A172 (cell line): Measurements from ENCODE around the gene DCANP1. TPM values are rescaled to one million over a fixed set of nuclear protein-coding genes. Genes with fewer than 3 reads are reported as not detected.
"Not testable (repeated sequence)": the region's sequence is repeated elsewhere in the genome, so short reads cannot be mapped to it uniquely, and the experiment has no call there.

Experiments
- DNase-seq: peaks from one replicate; pipeline ENCODE4 v3.0.0-alpha.2; 2015; ENCODE audit warnings: low spot score
- total RNA-seq: library from RNA; depleted of rRNA; stranded (reverse); fragments of >200 nt; shearing (Covaris generic); gene quantifications from 2 replicates; pipeline ENCODE4 v1.2.3, GENCODE V29; 2014; rRNA removed

Gene DCANP1
- total RNA-seq, result not detected in 2 replicates

DNA sequence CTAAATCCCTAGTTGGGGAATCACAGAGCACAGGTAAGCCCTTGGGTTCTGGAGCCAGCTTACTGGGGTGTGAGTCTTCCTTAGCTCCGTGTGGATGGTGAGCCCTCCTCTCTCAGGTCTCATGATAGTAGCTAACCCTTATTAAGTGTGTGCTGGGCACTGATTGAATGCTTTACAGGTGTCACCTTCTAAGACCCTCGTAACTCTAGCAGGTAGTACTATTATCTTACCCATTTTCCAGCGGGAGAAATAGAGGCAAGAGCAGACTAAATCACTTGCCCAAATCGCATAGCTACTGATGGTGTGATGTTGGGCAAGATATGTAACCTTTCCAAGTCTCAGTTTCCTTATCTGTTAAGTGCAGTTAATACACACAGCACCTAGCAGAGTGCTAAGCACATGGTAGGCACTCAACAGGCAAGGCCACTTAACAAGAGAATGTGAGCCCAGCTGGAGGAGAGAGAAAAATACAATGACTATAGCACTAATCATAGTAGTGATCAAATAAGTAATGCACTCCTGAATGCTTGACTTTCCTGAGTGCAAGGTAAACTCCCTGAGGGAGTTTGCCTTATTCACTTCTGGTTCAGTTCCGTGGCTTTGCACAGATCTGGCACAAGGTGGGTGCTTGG lies at the start of gene DCANP1:
TSS of gene DCANP1 (minus strand) at position 51 of the 632 bp plus-strand sequence. CDS start 240 bp downstream, outside the sequence.
- no peak for DNase-seq

- DNase-seq, result not testable (repeated sequence)
These were observed 48.4 kb upstream of the DCANP1 start for GRCh38 chr5:135495531-135495930.

DNA sequence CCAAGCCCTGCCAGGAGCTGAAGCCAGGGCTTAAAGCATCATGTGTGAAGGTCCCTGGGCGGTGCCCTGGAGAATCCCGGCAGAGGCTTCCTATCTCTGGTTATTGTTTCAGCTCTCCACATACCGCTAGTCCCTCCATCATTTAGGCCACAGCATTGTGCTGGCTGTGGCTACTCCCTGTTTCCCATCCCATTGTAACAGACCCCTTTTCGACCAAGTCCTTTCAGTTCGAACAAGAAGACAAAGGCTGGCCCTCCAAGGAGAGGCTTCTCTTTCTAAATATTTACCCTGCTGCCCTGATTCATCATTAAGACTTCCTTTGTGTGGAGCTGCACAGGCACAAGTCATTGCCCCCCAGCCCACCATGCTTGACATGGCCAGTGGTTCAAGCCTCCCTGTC lies 47.0 kb upstream of the DCANP1 start:
- no peak for DNase-seq

GRCh38 chr5:135493406-135494180 lies 46.4 kb upstream of the DCANP1 start:
- peak; percentile 85 for DNase-seq

DNA sequence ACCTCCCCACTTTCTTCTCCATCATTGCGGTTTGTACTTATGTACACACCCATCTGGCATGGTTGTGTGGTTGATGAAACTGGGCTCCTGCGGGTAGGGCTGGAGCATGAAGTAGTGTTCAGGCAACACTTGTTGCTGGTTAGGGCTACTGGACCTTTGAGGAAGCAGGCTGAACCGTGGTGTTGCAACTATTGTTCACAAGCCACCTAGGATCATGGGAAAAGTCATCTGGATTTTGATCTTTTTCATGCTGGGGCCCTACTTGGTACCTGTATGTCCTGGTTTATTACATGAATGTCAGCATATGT lies 45.1 kb upstream of the DCANP1 start:
- DNase-seq, result no peak

DNA sequence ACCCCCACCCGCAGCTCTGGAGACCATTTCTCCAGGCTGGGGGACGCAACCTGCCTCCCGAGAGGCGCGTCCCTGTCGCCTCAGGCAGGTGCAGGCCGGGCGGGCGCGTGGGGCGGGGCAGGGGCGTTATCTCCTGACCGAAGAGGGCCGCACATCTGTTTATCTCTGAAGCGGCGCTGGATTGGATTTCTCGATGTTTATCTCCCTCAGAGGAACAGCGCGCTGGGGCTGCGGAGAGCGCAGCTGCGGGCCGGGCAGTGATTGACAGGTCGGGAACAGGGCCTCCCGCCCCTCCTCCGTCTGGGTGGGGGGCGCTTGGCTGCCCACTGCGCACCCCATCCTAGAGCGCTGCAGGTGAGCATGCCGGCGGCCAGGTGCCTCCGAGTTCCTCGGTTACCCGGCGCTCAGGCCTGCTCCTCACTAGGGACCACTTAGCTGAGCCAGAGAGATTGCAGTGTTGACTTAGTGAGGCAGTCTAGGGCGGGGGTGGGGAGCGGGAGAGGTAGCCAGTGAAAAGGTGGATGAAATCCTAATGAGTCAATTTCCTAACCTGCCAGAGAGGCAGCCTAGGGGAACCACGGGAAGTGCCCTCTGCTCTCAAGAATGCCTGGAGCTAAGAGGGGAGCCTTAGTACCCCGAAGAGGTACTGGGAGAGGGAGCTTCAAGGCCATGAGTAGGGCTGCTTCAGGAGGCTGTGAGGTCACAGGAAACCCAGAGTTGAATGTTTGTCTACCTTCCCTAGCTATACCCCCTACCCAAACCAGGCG lies 44.6 kb upstream of the DCANP1 start:
- DNase-seq, result peak; percentile 15

- no peak for DNase-seq
These were observed 43.9 kb upstream of the DCANP1 start for GRCh38 chr5:135491038-135491551.

DNA sequence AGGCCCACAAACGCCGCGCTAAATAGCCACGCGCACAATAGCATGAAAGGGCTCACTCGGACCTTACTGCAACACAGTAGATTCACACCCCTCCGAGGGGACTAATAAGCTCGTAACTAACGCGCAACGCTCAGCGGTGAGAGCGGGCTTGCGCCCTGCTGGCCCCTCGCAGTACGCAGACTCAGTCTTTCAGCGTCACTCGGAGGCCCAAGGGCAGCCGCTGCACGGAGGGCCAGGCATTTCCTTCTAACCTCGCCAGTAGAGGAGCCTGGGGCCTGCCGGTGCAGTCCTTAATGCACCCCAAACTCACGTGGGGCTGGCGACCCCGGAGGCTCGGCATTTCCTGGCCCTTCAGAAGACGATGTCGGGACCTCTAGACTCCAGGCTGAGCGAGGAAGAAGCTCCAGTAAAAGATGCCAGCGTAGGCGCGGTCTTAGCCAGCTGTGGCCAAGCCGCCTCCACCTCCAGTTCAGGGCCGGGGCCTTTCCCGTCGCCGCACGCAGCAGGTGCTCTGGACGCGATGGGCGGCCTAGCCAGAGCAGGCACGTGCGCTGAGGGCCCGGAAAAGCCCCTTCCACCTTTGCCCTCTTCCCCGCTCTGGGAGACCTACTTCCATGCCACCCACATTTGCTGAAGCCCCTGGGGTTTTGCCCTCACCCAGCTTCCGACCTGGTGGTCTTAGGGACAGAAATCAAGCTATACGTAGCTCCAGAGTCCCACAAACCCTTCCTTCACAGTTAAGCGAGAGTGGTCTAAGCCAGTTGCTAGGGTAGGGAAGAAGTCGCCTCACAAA lies 43.3 kb upstream of the DCANP1 start:
- no peak for DNase-seq

DNA sequence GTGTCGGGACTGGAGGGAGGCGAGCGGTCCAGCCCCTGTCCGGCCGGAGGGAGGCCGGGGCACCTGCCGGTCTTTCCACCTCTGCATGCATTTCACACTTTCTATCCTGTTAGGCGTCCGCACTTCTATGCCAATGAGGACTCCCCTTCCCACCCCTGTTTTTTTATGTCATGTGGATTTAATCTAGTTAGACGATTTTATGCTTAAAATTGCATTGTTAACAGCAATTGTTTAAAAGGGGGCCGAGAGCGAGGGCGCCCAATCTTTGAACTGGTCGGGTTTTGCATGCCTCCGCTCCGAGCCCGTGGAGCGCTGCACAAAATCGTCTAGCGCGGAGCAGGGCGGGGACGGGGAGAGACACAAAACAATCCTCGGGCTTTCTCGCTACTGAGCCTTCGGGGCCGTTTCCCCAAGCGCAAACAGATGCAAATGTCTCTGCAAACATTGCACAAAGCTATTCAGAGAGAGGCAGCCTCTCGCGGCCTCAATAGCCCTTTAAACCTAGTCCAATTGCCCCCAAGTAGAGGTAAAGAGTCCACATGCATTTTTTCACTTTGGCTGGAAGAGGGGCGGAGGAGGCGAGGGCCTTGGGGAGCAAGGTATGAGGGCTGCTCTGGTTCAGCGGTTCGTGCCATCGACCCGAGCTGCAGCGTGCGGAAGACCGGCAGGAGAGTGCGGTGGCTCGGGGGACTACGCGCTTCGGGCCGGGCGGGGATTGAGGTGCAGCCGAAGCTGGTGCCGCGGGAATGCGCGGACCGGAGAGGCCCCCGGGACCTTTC lies 42.5 kb upstream of the DCANP1 start:
- DNase-seq, result no peak

DNA sequence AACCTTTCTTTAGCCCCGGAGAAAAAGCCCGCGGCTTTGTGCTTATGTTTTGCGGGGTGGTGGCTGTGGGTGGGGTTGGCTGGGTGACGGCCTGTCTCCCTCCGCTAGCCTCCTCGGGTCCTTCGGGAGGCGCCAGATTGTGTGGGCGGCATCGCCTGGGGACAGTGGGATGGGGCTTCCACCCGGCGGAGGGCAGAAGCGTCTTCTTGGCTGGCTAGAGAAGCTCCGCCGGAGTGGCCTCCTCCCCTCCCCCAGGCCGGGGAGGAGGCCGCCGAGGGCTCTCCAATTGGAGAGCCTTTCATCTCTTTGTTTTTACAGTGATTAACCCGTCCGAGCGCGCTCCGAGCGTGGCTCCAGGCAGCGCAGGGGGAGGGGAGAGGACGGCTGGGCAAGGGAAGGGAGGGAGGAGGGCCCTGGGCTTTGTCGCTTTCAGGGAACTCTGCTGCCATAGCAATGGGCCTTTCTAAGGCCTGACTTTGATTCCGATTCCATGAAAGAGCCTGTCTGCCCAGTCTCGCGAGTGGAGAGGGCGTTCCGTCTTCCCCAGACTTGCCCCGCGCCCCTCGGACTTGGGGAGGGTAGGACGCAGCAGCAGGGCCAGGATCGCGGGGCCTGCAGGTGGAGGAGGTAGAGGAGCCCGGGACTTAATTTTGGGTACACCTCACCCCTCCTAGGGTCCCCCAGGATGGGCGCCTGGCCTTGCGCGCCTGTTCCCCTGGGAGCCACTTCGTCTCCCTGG lies 41.7 kb upstream of the DCANP1 start:
- peak; percentile 71 for DNase-seq

- DNase-seq, result no peak
These were observed 40.8 kb upstream of the DCANP1 start for GRCh38 chr5:135487839-135488514.

DNA sequence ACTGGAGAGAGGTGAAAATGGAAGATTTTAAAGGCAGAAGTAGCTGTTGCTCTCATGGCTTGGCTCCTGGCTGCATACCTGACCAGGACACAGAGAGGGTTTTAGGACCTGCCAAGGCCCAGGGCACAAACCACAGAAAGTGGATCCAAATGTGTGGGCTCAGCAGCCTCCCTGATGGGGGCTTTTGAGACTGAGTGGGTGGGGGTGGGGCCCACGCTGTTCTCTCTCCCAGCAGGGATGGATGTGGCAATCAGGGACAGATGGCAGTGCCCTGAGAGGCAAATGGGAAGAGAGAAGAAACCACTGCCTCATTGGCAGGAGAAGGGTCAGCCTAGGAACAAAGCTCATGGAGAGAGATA lies 39.9 kb upstream of the DCANP1 start:
- no peak for DNase-seq

DNA sequence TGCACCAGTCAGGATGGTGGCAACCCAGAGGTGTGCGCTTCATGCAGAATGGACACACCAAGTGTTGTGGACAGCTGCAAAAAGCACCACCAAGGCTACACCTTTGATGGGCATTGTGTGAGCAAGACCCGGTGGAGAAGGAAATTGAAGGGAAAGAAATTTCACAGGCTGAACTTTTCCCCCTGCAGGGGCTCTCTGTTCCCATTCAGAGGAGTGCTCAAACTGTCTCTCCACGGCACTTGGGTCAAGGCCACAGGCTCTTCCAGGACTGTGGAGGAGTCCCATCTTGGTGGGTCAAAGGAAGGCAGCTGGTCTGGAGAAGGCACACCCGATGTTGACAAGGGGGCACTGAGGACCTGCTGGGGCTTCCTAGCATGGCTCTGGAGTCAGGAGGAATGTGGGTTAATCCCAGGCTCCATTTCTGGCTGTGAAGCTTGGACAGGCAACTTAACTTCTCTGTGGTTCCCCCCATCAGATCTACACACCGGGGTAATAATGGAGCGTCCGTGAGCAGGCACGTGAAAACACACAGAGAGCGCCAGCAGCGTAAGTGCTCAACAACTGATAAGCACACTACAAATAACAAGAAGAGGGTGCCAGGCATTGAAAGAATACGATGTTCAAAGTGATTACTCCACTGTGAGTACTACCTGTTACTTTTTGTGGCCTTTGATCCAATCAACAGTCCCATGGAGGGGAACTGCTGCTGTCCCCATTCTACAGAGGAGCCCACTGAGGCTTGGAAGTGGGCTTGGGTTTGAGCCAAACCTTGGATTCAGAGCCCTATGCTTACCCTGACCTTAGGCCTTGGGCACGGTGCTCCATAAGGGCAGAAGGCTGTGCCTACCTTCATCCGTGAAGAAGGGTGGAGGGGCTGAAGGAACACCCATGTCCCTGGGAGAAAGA lies 39.2 kb upstream of the DCANP1 start:
- DNase-seq, result no peak

DNA sequence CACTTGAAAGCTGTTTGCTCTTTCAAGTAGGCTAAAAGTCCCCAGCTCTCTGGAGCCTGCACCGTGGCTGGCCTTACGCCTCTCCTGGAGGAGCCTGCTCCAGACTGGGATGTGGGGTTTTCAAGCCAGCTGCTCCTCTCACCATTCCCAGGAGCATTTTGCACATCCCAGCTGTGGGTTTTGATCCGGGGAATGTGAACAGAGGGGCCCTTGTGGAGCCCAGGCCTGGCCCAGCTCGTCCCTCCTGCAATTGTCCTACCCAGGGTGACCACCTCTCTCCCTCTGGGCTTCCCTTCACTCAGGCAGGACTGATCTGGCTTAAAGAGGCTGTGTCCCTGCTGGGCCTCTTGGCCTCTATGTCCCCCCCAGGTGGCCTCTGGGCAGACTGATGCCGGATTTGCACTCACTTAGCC lies 37.5 kb upstream of the DCANP1 start:
- DNase-seq, result no peak

DNA sequence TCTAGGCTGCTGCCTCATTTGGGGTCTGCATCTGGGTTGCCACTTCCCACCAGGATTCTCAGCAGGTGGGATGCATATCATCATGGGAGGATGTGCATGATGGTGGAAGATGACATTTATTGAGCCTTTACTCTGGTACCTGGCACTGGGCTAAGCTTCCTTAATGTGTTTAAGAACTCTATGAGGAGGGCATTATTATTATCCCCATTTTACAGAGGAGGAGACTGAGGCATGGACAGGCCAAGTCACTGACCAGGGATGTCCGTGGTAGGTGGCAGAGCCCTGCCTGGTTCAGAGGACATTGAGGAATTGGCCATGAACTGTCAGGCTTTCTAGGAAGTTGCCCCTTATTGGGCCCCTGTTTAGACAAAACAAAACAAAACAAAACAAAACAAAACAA lies 36.1 kb upstream of the DCANP1 start:
- DNase-seq, result no peak

GRCh38 chr5:135482381-135482933 lies 35.3 kb upstream of the DCANP1 start:
- no peak for DNase-seq

DNA sequence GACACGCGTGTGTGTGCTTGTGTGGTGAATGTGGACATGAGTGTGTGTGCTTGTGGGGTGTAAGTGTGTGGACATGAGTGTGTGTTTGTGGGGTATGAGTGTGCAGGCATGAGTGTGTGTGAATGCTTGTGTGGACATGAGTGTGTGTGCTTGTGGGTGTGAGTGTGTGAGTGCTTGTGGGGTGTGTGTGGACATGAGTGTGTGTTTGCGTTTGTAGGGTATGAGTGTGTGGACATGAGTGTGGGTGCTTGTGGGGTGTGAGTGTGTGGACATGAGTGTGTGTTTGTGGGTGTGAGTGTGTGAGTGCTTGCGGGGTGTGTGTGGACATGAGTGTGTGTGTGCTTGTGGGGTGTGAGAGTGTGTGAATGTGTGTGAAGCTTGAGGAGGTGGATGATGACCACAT lies 34.8 kb upstream of the DCANP1 start:
- no peak for DNase-seq

DNA sequence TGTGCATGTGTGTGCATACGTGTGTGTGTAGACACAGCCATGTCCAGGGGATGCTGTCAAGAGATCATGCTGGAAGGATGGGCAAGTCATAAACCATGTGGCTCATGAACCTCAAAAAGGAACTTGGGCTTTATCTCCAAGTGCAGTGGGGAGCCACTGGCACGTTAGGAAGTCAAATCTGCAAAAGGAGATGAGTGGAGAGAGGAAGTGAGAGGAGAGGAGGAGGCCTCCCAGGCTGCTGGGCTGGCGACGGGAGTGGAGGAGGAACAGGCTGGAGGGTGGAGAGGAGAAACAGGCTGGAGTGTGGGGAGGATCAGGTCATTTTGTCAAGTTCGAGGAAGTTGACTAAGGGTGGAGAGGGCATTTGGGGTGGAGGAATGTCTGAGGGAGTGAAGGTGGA lies 34.2 kb upstream of the DCANP1 start:
- DNase-seq, result no peak
